HepG2 (cell line): ENCODE results near the gene SLC29A3. TPM values are rescaled to one million over a fixed set of nuclear protein-coding genes. Genes with fewer than 3 reads are reported as not detected.

Experiments
- ATAC-seq: fragments of 200-7000 bp; cut with Tn5 transposase; 3 replicates; pipeline ENCODE4 v1.9.1; 2020; ENCODE audit warnings: mild to moderate bottlenecking, moderate library complexity
- BruUV-seq: library from RNA; stranded (reverse); fragments of 400-500 nt; replicated peaks from 2 replicates; lab custom pipeline; 2021; lab: Mats Ljungman, UMichigan
- CTCF ChIA-PET: fragments of 300-600 bp; formaldehyde crosslinking; extraction: SDS; loops from one replicate; lab custom pipeline; 2021; ENCODE audit warnings: low total read pairs, inconsistent platforms, low intra/inter-chr PET ratio; lab: Yijun Ruan, JAX
- POLR2A ChIA-PET: fragments of 350-600 bp; sonication (Branson Sonifier 250); formaldehyde crosslinking; loops from one replicate; lab custom pipeline; 2020; ENCODE audit warnings: antibody characterized with exemption, inconsistent platforms; lab: Yijun Ruan, JAX
- DNase-seq: peaks from one replicate; pipeline ENCODE4 v3.0.0-alpha.2; 2015; ENCODE audit warnings: low spot score
- FAIRE-seq: peaks from 3 replicates; lab custom pipeline; 2011; peaks lifted over from hg19 to GRCh38; lab: Jason Lieb, UNC
- H2AFZ ChIP-seq: one replicate; pipeline ENCODE4 v1.6.1; 2011; ENCODE audit warnings: low read length, inconsistent platforms
- H3K27ac ChIP-seq: fragments of 300-600 bp; 3 replicates; pipeline ENCODE4 v1.8.0; 2011; ENCODE audit warnings: mixed run types, mild to moderate bottlenecking, mixed read lengths, low read length, inconsistent platforms; ENCODE audit not compliant: insufficient read depth; ENCODE audit errors: extremely low read length
- H3K27me3 ChIP-seq, 2 experiments: fragments of 200-600 bp in 1 of 2; 2 replicates in 1 of 2; 3 replicates in 1 of 2; pipeline versions ENCODE4 v1.6.0 to v1.8.0; 2011; ENCODE audit warnings: low read length in 2 of 2, mild to moderate bottlenecking in 2 of 2, moderate library complexity in 2 of 2, inconsistent platforms in 1 of 2; ENCODE audit not compliant: insufficient read depth in 2 of 2, control insufficient read depth in 1 of 2
- H3K36me3 ChIP-seq, 2 experiments: fragments of 200-600 bp in 1 of 2; replicated peaks in 1 of 2; 2 replicates in 1 of 2; 3 replicates in 1 of 2; pipeline versions ENCODE4 v1.5.1 to v1.8.0; 2011; ENCODE audit warnings: low read length in 2 of 2, inconsistent platforms in 1 of 2; ENCODE audit not compliant: insufficient read depth in 2 of 2, control insufficient read depth in 1 of 2
- H3K4me1 ChIP-seq: 2 replicates; pipeline ENCODE4 v1.5.1; 2012; ENCODE audit warnings: low read length, inconsistent platforms; ENCODE audit not compliant: insufficient read depth
- H3K4me2 ChIP-seq: 2 replicates; pipeline ENCODE4 v1.6.0; 2011; ENCODE audit warnings: low read depth, low read length, inconsistent platforms
- H3K4me3 ChIP-seq, 3 experiments: fragments of 200-600 bp in 1 of 3; sonication (generic), shearing (Covaris generic) in 1 of 3; replicated peaks in 1 of 3; 2 replicates each; pipeline ENCODE4 v1.5.1; 2011 to 2016; ENCODE audit warnings: low read length in 3 of 3, inconsistent platforms in 2 of 3, low read depth in 2 of 3, mild to moderate bottlenecking in 2 of 3, control low read depth in 1 of 3, mixed read lengths in 1 of 3; ENCODE audit not compliant: insufficient read depth in 1 of 3
- H3K79me2 ChIP-seq: one replicate; pipeline ENCODE4 v1.6.1; 2011; ENCODE audit warnings: low read length, inconsistent platforms; ENCODE audit not compliant: insufficient read depth
- H3K9ac ChIP-seq: 2 replicates; pipeline ENCODE4 v1.6.0; 2011; ENCODE audit warnings: mild to moderate bottlenecking, low read depth, low read length, inconsistent platforms; ENCODE audit not compliant: insufficient read depth
- H3K9me3 ChIP-seq: 2 replicates; pipeline ENCODE4 v1.5.1; 2012; ENCODE audit warnings: mild to moderate bottlenecking, low read length
- H4K20me1 ChIP-seq: 2 replicates; pipeline ENCODE4 v1.6.0; 2011; ENCODE audit warnings: inconsistent platforms, mild to moderate bottlenecking, low read length, moderate library complexity; ENCODE audit not compliant: insufficient read depth
- CREB1 ChIP-seq, 2 experiments: fragments of 450-650 bp in 1 of 2; IDR thresholded peaks; 2 replicates each; pipeline ENCODE4 v1.6.1; 2016 to 2017; ENCODE audit warnings: control low read depth in 1 of 2, mild to moderate bottlenecking in 1 of 2, missing compliant biosample characterization in 1 of 2, missing genetic modification characterization in 1 of 2
- ZC3H13 ChIP-seq: sonication (generic); formaldehyde crosslinking; IDR thresholded peaks from 2 replicates; pipeline ENCODE4 v1.8.1; 2023; ENCODE audit warnings: mild to moderate bottlenecking, missing genetic modification reagents, moderate library complexity
- ZGPAT ChIP-seq: IDR thresholded peaks from 2 replicates; pipeline ENCODE4 v1.6.1; 2016; ENCODE audit warnings: mild to moderate bottlenecking
- ZNF160 ChIP-seq: sonication (generic); formaldehyde crosslinking; IDR thresholded peaks from 2 replicates; pipeline ENCODE4 v1.8.0; 2022; ENCODE audit warnings: mild to moderate bottlenecking, inconsistent platforms, missing genetic modification reagents
- ZNF629 ChIP-seq: sonication (generic); formaldehyde crosslinking; conservative IDR thresholded peaks from 2 replicates; pipeline ENCODE4 v1.5.0; 2020; ENCODE audit warnings: missing genetic modification reagents
- ZNF672 ChIP-seq: sonication (generic); formaldehyde crosslinking; IDR thresholded peaks from 2 replicates; pipeline ENCODE4 v1.8.1; 2022; ENCODE audit warnings: missing genetic modification reagents
- WGBS: methylation state at CpG from one replicate; pipeline ENCODE4 v1.1.6; 2017; ENCODE audit warnings: low lambda C conversion rate; 5-methylcytosine and 5-hydroxymethylcytosine counted together
- in situ Hi-C: cut with HindIII; loops from 2 replicates; pipeline ENCODE4 v1.10.0; 2017; ENCODE audit warnings: low pct_unique_long_range_greater_than_20kb; ENCODE audit not compliant: extremely low pct_ligation_motif_present
- intact Hi-C: fragments of 100-400 bp; cut with micrococcal nuclease; formaldehyde crosslinking; loops from one replicate; pipeline ENCODE4 v1.10.0; 2022; ENCODE audit not compliant: unreplicated experiment
- polyA plus RNA-seq, 8 experiments: library from polyadenylated mRNA; depleted of rRNA in 3 of 8; stranded (reverse) in 7 of 8; unstranded in 1 of 8; fragments of >200 nt; fragmentation: Illumina TruSeq in 4 of 8; extraction: Trizol in 4 of 8; gene quantifications; 2 replicates each; pipeline versions ENCODE4 v1.2.1 to v1.2.3, GENCODE V29; 2011 to 2016; ENCODE audit warnings: low read depth in 4 of 8, missing spikeins in 1 of 8, mixed read lengths in 1 of 8; ENCODE audit not compliant: insufficient read depth in 1 of 8
- total RNA-seq, 5 experiments: library from RNA; depleted of rRNA; stranded (reverse); fragments of >200 nt; fragmentation: Illumina TruSeq; extraction: Trizol; gene quantifications; 2 replicates each; pipeline ENCODE4 v1.2.3, GENCODE V29; 2016; ENCODE audit warnings: low read depth in 1 of 5

SLC29A3 gene
- total and polyA plus RNA-seq, 2 of the 13 experiments (the other 11 are each of a cell fraction or from before 2014, with no cell fraction given): 8.6 to 11.8 TPM

- no peak for TF ChIP-seq ZGPAT (CRISPR knock-in tag)
- TF ChIP-seq ZNF672 (CRISPR knock-in tag): no peak
- no peak for TF ChIP-seq ZC3H13 (CRISPR knock-in tag)
- TF ChIP-seq CREB1 (IDR thresholded peaks at IDR 0.05): no peak
- TF ChIP-seq CREB1 (CRISPR knock-in tag; IDR thresholded peaks at IDR 0.05): no peak
- TF ChIP-seq, all 625 proteins: peak for 0
Observed at GRCh38 chr10:71381611-71382010, 62.6 kb downstream of the SLC29A3 start (continued).

GRCh38 chr10:71382028-71382427, 63.0 kb downstream of the SLC29A3 start:
- H3K79me2 ChIP-seq: no peaks in the 10 kb centered on the region
- peaks cover 0 to 3% of the 10 kb centered on the region in 2 experiments; a peak in 3 of 5 replicates for H3K27me3 ChIP-seq
- DNase-seq (no peak), ATAC-seq (no peak), FAIRE-seq (no peak)
- no peak overlapping the region for H3K27ac ChIP-seq
- H3K9me3 ChIP-seq: no peaks in the 10 kb centered on the region
- no peak overlapping the region for H3K9ac ChIP-seq
- intact Hi-C loops (loop anchor here (5.0 kb wide), 1 partner anchor 325 kb away; no protein-coding TSS in a partner anchor), in situ Hi-C loops (loop anchor here (10.0 kb wide), 1 partner anchor 183 kb away; no protein-coding TSS in a partner anchor)
- no peak overlapping the region for H3K4me3 ChIP-seq
- no peak overlapping the region for H3K4me2 ChIP-seq
- 30% methylated on average over 2 of the region's 2 CpGs for WGBS
- peaks cover 28% of the 10 kb centered on the region for H3K4me1 ChIP-seq
- POLR2A ChIA-PET: no interaction called here
- TF ChIP-seq ZNF629 (CRISPR knock-in tag) (peak; percentile 52; the same call in 1 of the 2 replicates), ZNF160 (no peak)
- H3K36me3 ChIP-seq: no peaks in the 10 kb centered on the region
- BruUV-seq: no TSS peak
- H4K20me1 ChIP-seq: no peaks in the 10 kb centered on the region
- CTCF ChIA-PET: no interaction called here
- H2AFZ ChIP-seq: no peak overlapping the region
